ENCODE data around the gene VAT1L.
A peak's percentile ranks its signal among the peaks of the same experiment; 100 is the strongest.

DNA sequence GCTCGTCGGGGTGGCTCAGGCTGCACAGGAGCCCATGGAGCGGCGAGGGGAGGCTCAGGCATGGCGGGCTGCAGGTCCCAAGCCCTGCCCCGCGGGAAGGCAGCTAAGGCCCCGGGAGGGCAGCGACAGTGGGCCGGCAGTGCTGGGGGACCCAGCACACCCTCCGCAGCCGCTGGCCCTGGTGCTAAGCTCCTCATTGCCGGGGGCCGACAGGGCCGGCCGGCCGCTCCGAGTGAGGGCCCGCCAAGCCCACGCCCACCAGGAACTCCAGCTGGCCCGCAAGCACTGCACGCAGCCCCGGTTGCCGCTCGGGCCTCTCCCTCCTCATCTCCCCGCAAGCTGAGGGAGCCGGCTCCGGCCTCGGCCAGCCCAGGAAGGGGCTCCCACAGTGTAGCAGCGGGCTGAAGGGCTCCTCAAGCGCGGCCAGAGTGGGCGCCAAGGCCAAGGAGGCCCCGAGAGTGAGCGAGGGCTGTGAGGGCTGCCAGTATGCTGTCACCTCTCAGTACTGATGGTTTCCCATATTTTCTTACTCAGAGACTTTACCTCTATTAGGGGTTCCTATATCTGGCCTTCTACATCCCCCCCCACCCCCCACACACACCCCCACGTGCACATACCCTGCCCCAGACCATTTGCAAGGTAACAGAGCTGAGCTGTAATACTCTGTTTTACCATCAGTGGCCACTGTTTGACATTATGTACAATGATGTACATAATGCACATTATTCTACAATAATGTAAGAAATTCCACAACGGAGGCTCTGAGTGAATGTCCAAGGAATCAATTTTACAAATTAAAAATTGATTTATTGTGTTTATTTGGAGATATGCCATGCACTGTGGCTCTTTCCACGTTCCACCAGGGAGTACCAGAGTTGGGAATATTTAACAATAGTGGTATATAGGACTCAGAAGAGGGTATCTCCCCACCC is 3.7 kb upstream of the VAT1L start:
- TF ChIP-seq, protein P1, sequence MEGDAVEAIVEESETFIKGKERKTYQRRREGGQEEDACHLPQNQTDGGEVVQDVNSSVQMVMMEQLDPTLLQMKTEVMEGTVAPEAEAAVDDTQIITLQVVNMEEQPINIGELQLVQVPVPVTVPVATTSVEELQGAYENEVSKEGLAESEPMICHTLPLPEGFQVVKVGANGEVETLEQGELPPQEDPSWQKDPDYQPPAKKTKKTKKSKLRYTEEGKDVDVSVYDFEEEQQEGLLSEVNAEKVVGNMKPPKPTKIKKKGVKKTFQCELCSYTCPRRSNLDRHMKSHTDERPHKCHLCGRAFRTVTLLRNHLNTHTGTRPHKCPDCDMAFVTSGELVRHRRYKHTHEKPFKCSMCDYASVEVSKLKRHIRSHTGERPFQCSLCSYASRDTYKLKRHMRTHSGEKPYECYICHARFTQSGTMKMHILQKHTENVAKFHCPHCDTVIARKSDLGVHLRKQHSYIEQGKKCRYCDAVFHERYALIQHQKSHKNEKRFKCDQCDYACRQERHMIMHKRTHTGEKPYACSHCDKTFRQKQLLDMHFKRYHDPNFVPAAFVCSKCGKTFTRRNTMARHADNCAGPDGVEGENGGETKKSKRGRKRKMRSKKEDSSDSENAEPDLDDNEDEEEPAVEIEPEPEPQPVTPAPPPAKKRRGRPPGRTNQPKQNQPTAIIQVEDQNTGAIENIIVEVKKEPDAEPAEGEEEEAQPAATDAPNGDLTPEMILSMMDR (IDR thresholded peaks at IDR 0.05) = peak; percentile 56
- no peak for TF ChIP-seq ZFX (IDR thresholded peaks at IDR 0.05; ENCODE audit: borderline replicate concordance)

All from 22Rv1 (cell line).